HEK293T (cell line): ENCODE data around the gene TMEM184C.

Source experiments
- FOXM1 ChIP-seq: fragments of 450-650 bp; IDR thresholded peaks from 2 replicates; pipeline ENCODE4 v1.6.1; 2017; ENCODE audit warnings: mild to moderate bottlenecking, borderline replicate concordance
- SP1 ChIP-seq: fragments of 450-650 bp; IDR thresholded peaks from 2 replicates; pipeline ENCODE4 v1.6.1; 2017

- TF ChIP-seq SP1 (no peak), FOXM1 (no peak)
These were observed 22.2 kb downstream of the TMEM184C start for GRCh38 chr4:147639388-147639787.
